Thyroid gland (tissue), 4 donors: ENCODE data around the gene PCMTD2.

ENCODE experiments used
- POLR2A ChIP-seq, 2 donors: fragments of 450-650 bp; IDR thresholded peaks; one replicate each; pipeline ENCODE4 v1.6.1; 2017; ENCODE audit warnings: antibody characterized with exemption in 2 of 2, mild to moderate bottlenecking in 2 of 2, moderate library complexity in 1 of 2
- TF ChIP-seq, protein P1 (sequence below), 6 experiments: fragments of 200-600 bp in 3 of 6; fragments of 450-650 bp in 3 of 6; sonication (generic) in 3 of 6; IDR thresholded peaks; one replicate each; pipeline ENCODE4 v1.5.1; 2016 to 2019; ENCODE audit warnings: antibody characterized with exemption in 6 of 6, mild to moderate bottlenecking in 2 of 6, inconsistent platforms in 1 of 6, moderate library complexity in 1 of 6

DNA sequence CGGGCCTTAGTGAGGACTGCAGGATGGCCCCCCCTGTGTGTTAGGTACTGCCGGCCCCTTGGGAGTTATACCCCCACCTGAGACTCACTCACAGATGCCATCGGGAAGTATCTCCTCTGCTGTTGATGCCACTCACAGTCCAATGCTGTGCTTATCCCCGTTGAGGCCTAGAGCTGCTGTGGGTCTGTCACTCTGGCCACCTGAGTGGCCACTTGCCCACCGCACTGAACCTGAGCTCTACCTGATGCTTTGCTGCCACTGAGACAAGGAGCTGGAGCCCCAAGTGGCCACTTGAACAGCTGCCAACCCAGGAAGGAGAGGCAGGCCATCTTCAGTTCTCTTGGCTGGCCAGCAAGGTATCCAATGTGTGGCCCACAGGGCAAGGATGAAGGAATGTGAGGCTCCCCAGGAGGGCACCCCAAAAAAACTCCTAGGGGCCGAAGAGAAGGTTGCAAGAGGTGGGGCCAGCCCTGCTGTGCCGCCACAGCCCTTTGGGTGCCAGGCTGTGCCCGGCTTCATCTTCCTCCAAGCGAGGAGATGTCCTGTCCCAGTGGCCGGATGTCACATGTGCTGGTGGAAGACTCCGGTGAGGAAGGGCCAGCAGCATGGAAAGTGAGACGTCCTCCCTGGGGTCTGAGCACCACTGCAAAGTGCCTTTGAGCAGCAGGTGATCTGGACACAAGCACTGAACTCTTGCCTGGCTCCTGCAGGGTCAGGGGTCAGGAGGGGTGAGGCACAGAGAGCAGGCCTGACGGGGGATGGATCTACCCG lies 29.5 kb upstream of the PCMTD2 start:
- TF ChIP-seq, protein P1, sequence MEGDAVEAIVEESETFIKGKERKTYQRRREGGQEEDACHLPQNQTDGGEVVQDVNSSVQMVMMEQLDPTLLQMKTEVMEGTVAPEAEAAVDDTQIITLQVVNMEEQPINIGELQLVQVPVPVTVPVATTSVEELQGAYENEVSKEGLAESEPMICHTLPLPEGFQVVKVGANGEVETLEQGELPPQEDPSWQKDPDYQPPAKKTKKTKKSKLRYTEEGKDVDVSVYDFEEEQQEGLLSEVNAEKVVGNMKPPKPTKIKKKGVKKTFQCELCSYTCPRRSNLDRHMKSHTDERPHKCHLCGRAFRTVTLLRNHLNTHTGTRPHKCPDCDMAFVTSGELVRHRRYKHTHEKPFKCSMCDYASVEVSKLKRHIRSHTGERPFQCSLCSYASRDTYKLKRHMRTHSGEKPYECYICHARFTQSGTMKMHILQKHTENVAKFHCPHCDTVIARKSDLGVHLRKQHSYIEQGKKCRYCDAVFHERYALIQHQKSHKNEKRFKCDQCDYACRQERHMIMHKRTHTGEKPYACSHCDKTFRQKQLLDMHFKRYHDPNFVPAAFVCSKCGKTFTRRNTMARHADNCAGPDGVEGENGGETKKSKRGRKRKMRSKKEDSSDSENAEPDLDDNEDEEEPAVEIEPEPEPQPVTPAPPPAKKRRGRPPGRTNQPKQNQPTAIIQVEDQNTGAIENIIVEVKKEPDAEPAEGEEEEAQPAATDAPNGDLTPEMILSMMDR (IDR thresholded peaks at IDR 0.05) = no peak
- no peak for TF ChIP-seq POLR2A (IDR thresholded peaks at IDR 0.05)
